HCT116 (cell line): ENCODE measurements around the gene FADD. TPM values are rescaled to one million over a fixed set of nuclear protein-coding genes. Genes with fewer than 3 reads are reported as not detected.

Experiments used
- ATAC-seq: fragments of 200-7000 bp; cut with Tn5 transposase; 2 replicates; pipeline ENCODE4 v1.9.1; 2020; ENCODE audit warnings: mild to moderate bottlenecking, moderate library complexity
- BruUV-seq: library from RNA; stranded (reverse); fragments of 400-500 nt; replicated peaks from 2 replicates; lab custom pipeline; 2021; lab: Mats Ljungman, UMichigan
- CTCF ChIA-PET: fragments of 300-600 bp; sonication (Branson Sonifier 250); formaldehyde crosslinking; loops from one replicate; lab custom pipeline; 2021; ENCODE audit warnings: antibody characterized with exemption; lab: Charles Lee
- POLR2A ChIA-PET: fragments of 300-600, 350-600 bp; sonication (Branson Sonifier 250); formaldehyde crosslinking; loops from one replicate; lab custom pipeline; 2021; ENCODE audit warnings: antibody characterized with exemption; lab: Charles Lee
- RAD21 ChIA-PET, 2 experiments: fragments of 300-600 bp; sonication (Branson Sonifier 250); formaldehyde crosslinking; loops; one replicate each; lab custom pipeline; 2023; ENCODE audit warnings: low total read pairs in 2 of 2; ENCODE audit not compliant: uncharacterized antibody in 2 of 2, unreplicated experiment in 2 of 2, low non-redundant PET in 1 of 2; lab: Charles Lee
- DNase-seq: peaks from one replicate; pipeline ENCODE4 v3.0.0-alpha.2; 2010; ENCODE audit warnings: low read depth, low spot score
- H2AFZ ChIP-seq: fragments of 200-600 bp; shearing (Covaris generic), sonication (generic); 2 replicates; pipeline ENCODE4 v1.6.1; 2017; ENCODE audit warnings: low read depth, mixed run types, mixed read lengths, antibody characterized with exemption, low read length; ENCODE audit not compliant: poor library complexity, severe bottlenecking
- H3K27ac ChIP-seq: 2 replicates; pipeline ENCODE4 v1.5.1; 2012; ENCODE audit warnings: low read depth, low read length
- H3K27me3 ChIP-seq: fragments of 200-600 bp; sonication (generic); 2 replicates; pipeline ENCODE4 v1.6.1; 2016; ENCODE audit warnings: mixed run types, low read length, mixed read lengths; ENCODE audit not compliant: insufficient read depth
- H3K36me3 ChIP-seq, 2 experiments: fragments of 200-500 bp in 1 of 2; fragments of 200-600 bp in 1 of 2; sonication (Bioruptor generic) in 1 of 2; sonication (generic) in 1 of 2; 2 replicates each; pipeline versions ENCODE4 v1.5.1 to v1.6.1; 2014 to 2016; ENCODE audit warnings: low read length in 2 of 2, inconsistent platforms in 1 of 2, mixed read lengths in 1 of 2, mixed run types in 1 of 2; ENCODE audit not compliant: insufficient read depth in 2 of 2, control insufficient read depth in 1 of 2
- H3K4me1 ChIP-seq, 2 experiments: fragments of 200-600 bp in 1 of 2; sonication (generic) in 1 of 2; 2 replicates each; pipeline versions ENCODE4 v1.5.1 to v1.6.1; 2012 to 2017; ENCODE audit warnings: low read length in 2 of 2, inconsistent platforms in 1 of 2, mild to moderate bottlenecking in 1 of 2, mixed read lengths in 1 of 2, mixed run types in 1 of 2, moderate library complexity in 1 of 2; ENCODE audit not compliant: insufficient read depth in 2 of 2, control insufficient read depth in 1 of 2
- H3K4me2 ChIP-seq: fragments of 200-600 bp; sonication (generic); 2 replicates; pipeline ENCODE4 v1.6.1; 2017; ENCODE audit warnings: mixed run types, low read length, mixed read lengths
- H3K4me3 ChIP-seq, 2 experiments: fragments of 200-600 bp in 1 of 2; sonication (generic) in 1 of 2; replicated peaks in 1 of 2; 2 replicates each; pipeline ENCODE4 v1.5.1; 2011 to 2016; ENCODE audit warnings: low read length in 2 of 2, control low read depth in 1 of 2, low read depth in 1 of 2, mild to moderate bottlenecking in 1 of 2, mixed read lengths in 1 of 2, mixed run types in 1 of 2
- H3K79me2 ChIP-seq: fragments of 200-600 bp; sonication (generic); 2 replicates; pipeline ENCODE4 v1.6.1; 2017; ENCODE audit warnings: mild to moderate bottlenecking, mixed run types, low read length, moderate library complexity, mixed read lengths; ENCODE audit not compliant: insufficient read depth
- H3K9ac ChIP-seq: fragments of 200-600 bp; sonication (generic); 2 replicates; pipeline ENCODE4 v1.6.1; 2016; ENCODE audit warnings: low read length, mixed read lengths
- H3K9me2 ChIP-seq: fragments of 200-600 bp; sonication (generic), shearing (Covaris generic); 2 replicates; pipeline ENCODE4 v1.6.1; 2017; ENCODE audit warnings: mixed run types, mild to moderate bottlenecking, moderate library complexity; ENCODE audit not compliant: insufficient read depth
- H3K9me3 ChIP-seq, 2 experiments: fragments of 200-500 bp in 1 of 2; fragments of 200-600 bp in 1 of 2; sonication (Bioruptor generic) in 1 of 2; sonication (generic) in 1 of 2; 2 replicates each; pipeline ENCODE4 v1.6.1; 2014 to 2017; ENCODE audit warnings: low read length in 2 of 2, mixed read lengths in 2 of 2, inconsistent platforms in 1 of 2, low read depth in 1 of 2, mild to moderate bottlenecking in 1 of 2, mixed run types in 1 of 2, moderate library complexity in 1 of 2; ENCODE audit not compliant: control insufficient read depth in 1 of 2, insufficient read depth in 1 of 2
- H4K20me1 ChIP-seq: fragments of 200-600 bp; sonication (generic), shearing (Covaris generic); 2 replicates; pipeline ENCODE4 v1.6.1; 2017; ENCODE audit warnings: mixed run types, mild to moderate bottlenecking, moderate library complexity; ENCODE audit not compliant: insufficient read depth
- ATF3 ChIP-seq: IDR thresholded peaks from 2 replicates; pipeline ENCODE4 v1.6.1; 2012
- EGR1 ChIP-seq: IDR thresholded peaks from 2 replicates; pipeline ENCODE4 v1.6.1; 2012; ENCODE audit warnings: low read depth
- EZH2phosphoT487 ChIP-seq: fragments of 200-600 bp; IDR thresholded peaks from 2 replicates; pipeline ENCODE4 v1.6.1; 2018; ENCODE audit warnings: antibody characterized with exemption, borderline replicate concordance
- POLR2AphosphoS5 ChIP-seq: IDR thresholded peaks from 2 replicates; pipeline ENCODE4 v1.6.1; 2011; ENCODE audit warnings: mild to moderate bottlenecking, low read depth, low read length, moderate library complexity
- RAD21 ChIP-seq: IDR thresholded peaks from 2 replicates; pipeline ENCODE4 v1.6.1; 2012; ENCODE audit warnings: low read depth, mild to moderate bottlenecking
- REST ChIP-seq: IDR thresholded peaks from 2 replicates; pipeline ENCODE4 v1.6.1; 2012; ENCODE audit warnings: low read depth
- SIN3A ChIP-seq: IDR thresholded peaks from 2 replicates; pipeline ENCODE4 v1.6.1; 2012; ENCODE audit warnings: low read depth
- SP1 ChIP-seq: IDR thresholded peaks from 2 replicates; pipeline ENCODE4 v1.6.1; 2012; ENCODE audit warnings: low read depth
- SRF ChIP-seq: IDR thresholded peaks from 2 replicates; pipeline ENCODE4 v1.6.1; 2012; ENCODE audit warnings: low read depth
- ZFX ChIP-seq: fragments of 450-650 bp; IDR thresholded peaks from 2 replicates; pipeline ENCODE4 v1.6.1; 2017
- ZNF274 ChIP-seq: fragments of 200-500 bp; sonication (Bioruptor generic); IDR thresholded peaks from 2 replicates; pipeline ENCODE4 v1.6.1; 2014; ENCODE audit warnings: mild to moderate bottlenecking, low read depth, low read length, inconsistent platforms
- intact Hi-C: fragments of 100-400 bp; cut with micrococcal nuclease; formaldehyde crosslinking; loops from 2 replicates; pipeline ENCODE4 v1.10.0; 2022
- total RNA-seq: library from RNA; stranded (reverse); gene quantifications from one replicate; pipeline ENCODE4 v1.2.1, GENCODE V29; 2021; ENCODE audit not compliant: unreplicated experiment

FADD gene
- total RNA-seq, 1 experiment from 2014 or later: 26.7 TPM

GRCh38 chr11:70210530-70210929, 7.4 kb downstream of the FADD start:
- ChIA-PET CTCF (no interaction called here), POLR2A (no interaction called here), RAD21 (no interaction called here)
- H3K27ac ChIP-seq: no peak overlapping the region
- no peak for DNase-seq
- no peak overlapping the region for H3K4me3 ChIP-seq
- ATAC-seq: no peak
- H3K9me3 ChIP-seq: no peaks in the 10 kb centered on the region
- peaks cover 21% of the 10 kb centered on the region for H3K79me2 ChIP-seq
- no peaks in the 10 kb centered on the region for H4K20me1 ChIP-seq
- H3K9ac ChIP-seq: no peak overlapping the region
- H3K36me3 ChIP-seq: peaks cover 17 to 20% of the 10 kb centered on the region in 2 experiments; a peak in 2 of 4 replicates
- no peak overlapping the region for H3K4me2 ChIP-seq
- no TSS peak for BruUV-seq
- H3K9me2 ChIP-seq: no peaks in the 10 kb centered on the region
- no peaks in the 10 kb centered on the region for H3K4me1 ChIP-seq
- H3K27me3 ChIP-seq: no peaks in the 10 kb centered on the region
- intact Hi-C loops: no loop called here
- TF ChIP-seq EZH2phosphoT487 (no peak), ZFX (no peak), SRF (no peak), SP1 (no peak), ATF3 (no peak), SIN3A (no peak), POLR2AphosphoS5 (no peak), RAD21 (no peak), ZNF274 (no peak), EGR1 (no peak), REST (no peak)
- no peak overlapping the region for H2AFZ ChIP-seq
